KOPT-K1 (cell line): ENCODE measurements around the gene AMMECR1.

Experiments used
- H3K27ac ChIP-seq: fragments of 200-600 bp; sonication (generic); 2 replicates; pipeline ENCODE4 v1.5.1; 2016; ENCODE audit warnings: antibody characterized with exemption, mild to moderate bottlenecking, low read depth, low read length; ENCODE audit not compliant: poor library complexity, severe bottlenecking
- H3K36me3 ChIP-seq: fragments of 200-600 bp; sonication (generic); 2 replicates; pipeline ENCODE4 v1.5.1; 2017; ENCODE audit warnings: antibody characterized with exemption, mild to moderate bottlenecking, low read length, moderate library complexity; ENCODE audit not compliant: insufficient read depth
- H3K9me3 ChIP-seq: fragments of 200-600 bp; sonication (generic); 2 replicates; pipeline ENCODE4 v1.5.1; 2017; ENCODE audit warnings: antibody characterized with exemption, low read length, mild to moderate bottlenecking; ENCODE audit not compliant: insufficient read depth, poor library complexity, severe bottlenecking

The AMMECR1 gene

GRCh38 chrX:110320381-110320987 lies 2.6 kb upstream of the AMMECR1 start:
- Histone ChIP-seq H3K36me3 (no peaks in the 10 kb centered on the region), H3K27ac (no peak overlapping the region), H3K9me3 (no peaks in the 10 kb centered on the region)

- Histone ChIP-seq H3K36me3 (no peaks in the 10 kb centered on the region), H3K9me3 (no peaks in the 10 kb centered on the region), H3K27ac (peak overlapping the region; percentile 83)
Observed at GRCh38 chrX:110318664-110318968, 731 bp upstream of the AMMECR1 start.

GRCh38 chrX:110317061-110317819 lies 645 bp downstream of the AMMECR1 start:
- Histone ChIP-seq H3K27ac (peak overlapping the region; percentile 83), H3K36me3 (no peaks in the 10 kb centered on the region), H3K9me3 (no peaks in the 10 kb centered on the region)

GRCh38 chrX:110316351-110317060 lies 1.4 kb downstream of the AMMECR1 start:
- no peaks in the 10 kb centered on the region for H3K36me3 ChIP-seq
- H3K27ac ChIP-seq, result peak overlapping the region; percentile 83
- no peaks in the 10 kb centered on the region for H3K9me3 ChIP-seq

- Histone ChIP-seq H3K36me3 (no peaks in the 10 kb centered on the region), H3K9me3 (no peaks in the 10 kb centered on the region), H3K27ac (no peak overlapping the region)
Observed at GRCh38 chrX:110315551-110315950, 2.3 kb downstream of the AMMECR1 start.

GRCh38 chrX:110311437-110312230 lies 6.3 kb downstream of the AMMECR1 start:
- H3K36me3 ChIP-seq, result no peaks in the 10 kb centered on the region
- H3K9me3 ChIP-seq, result no peaks in the 10 kb centered on the region
- no peak overlapping the region for H3K27ac ChIP-seq

GRCh38 chrX:110310896-110311295 lies 7.0 kb downstream of the AMMECR1 start:
- Histone ChIP-seq H3K9me3 (no peaks in the 10 kb centered on the region), H3K36me3 (no peaks in the 10 kb centered on the region), H3K27ac (no peak overlapping the region)

GRCh38 chrX:110310000-110310790 lies 7.7 kb downstream of the AMMECR1 start:
- H3K27ac ChIP-seq, result no peak overlapping the region
- no peaks in the 10 kb centered on the region for H3K9me3 ChIP-seq
- H3K36me3 ChIP-seq, result no peaks in the 10 kb centered on the region

GRCh38 chrX:110308220-110308619 lies 9.7 kb downstream of the AMMECR1 start:
- Histone ChIP-seq H3K27ac (no peak overlapping the region), H3K9me3 (no peaks in the 10 kb centered on the region), H3K36me3 (no peaks in the 10 kb centered on the region)

GRCh38 chrX:110304884-110305283 lies 13.0 kb downstream of the AMMECR1 start:
- Histone ChIP-seq H3K9me3 (no peaks in the 10 kb centered on the region), H3K27ac (no peak overlapping the region), H3K36me3 (no peaks in the 10 kb centered on the region)

- no peaks in the 10 kb centered on the region for H3K9me3 ChIP-seq
- H3K36me3 ChIP-seq, result no peaks in the 10 kb centered on the region
- H3K27ac ChIP-seq, result no peak overlapping the region
Observed at GRCh38 chrX:110304371-110304770, 13.5 kb downstream of the AMMECR1 start.

- no peak overlapping the region for H3K27ac ChIP-seq
- H3K36me3 ChIP-seq, result no peaks in the 10 kb centered on the region
- H3K9me3 ChIP-seq, result no peaks in the 10 kb centered on the region
Observed at GRCh38 chrX:110302975-110303374, 14.9 kb downstream of the AMMECR1 start.

GRCh38 chrX:110301194-110301593 lies 16.7 kb downstream of the AMMECR1 start:
- Histone ChIP-seq H3K36me3 (no peaks in the 10 kb centered on the region), H3K9me3 (peaks cover 8% of the 10 kb centered on the region)

GRCh38 chrX:110294087-110294486 lies 23.8 kb downstream of the AMMECR1 start:
- peaks cover 12% of the 10 kb centered on the region for H3K9me3 ChIP-seq
- H3K36me3 ChIP-seq, result no peaks in the 10 kb centered on the region
- H3K27ac ChIP-seq, result no peak overlapping the region

More at GRCh38 chrX:110301194-110301593, 16.7 kb downstream of the AMMECR1 start:
- no peak overlapping the region for H3K27ac ChIP-seq
